Upper lobe of right lung (tissue), 1 donor: ENCODE measurements around the gene ALDOC. TPM values are rescaled to one million over a fixed set of nuclear protein-coding genes. Genes with fewer than 3 reads are reported as not detected.

ENCODE experiments used
- ATAC-seq: fragments of 200-7000 bp; cut with Tn5 transposase; one replicate; pipeline ENCODE4 v1.9.1; 2020; ENCODE audit warnings: mild to moderate bottlenecking, moderate library complexity
- DNase-seq: peaks from one replicate; pipeline ENCODE4 v3.0.0-alpha.2; 2020
- H3K27ac ChIP-seq: fragments of 200-600 bp; one replicate; pipeline ENCODE4 v1.8.0; 2022
- H3K27me3 ChIP-seq: fragments of 200-600 bp; one replicate; pipeline ENCODE4 v1.8.0; 2022; ENCODE audit warnings: mild to moderate bottlenecking
- H3K36me3 ChIP-seq: fragments of 200-600 bp; one replicate; pipeline ENCODE4 v1.8.0; 2022
- H3K4me1 ChIP-seq: fragments of 200-600 bp; one replicate; pipeline ENCODE4 v1.8.0; 2022
- H3K4me3 ChIP-seq: fragments of 200-600 bp; one replicate; pipeline ENCODE4 v1.8.0; 2022; ENCODE audit warnings: mild to moderate bottlenecking
- H3K9me3 ChIP-seq: fragments of 200-600 bp; one replicate; pipeline ENCODE4 v1.8.0; 2022
- CTCF ChIP-seq: fragments of 200-600 bp; IDR thresholded peaks from one replicate; pipeline ENCODE4 v1.8.0; 2022; ENCODE audit warnings: antibody characterized with exemption
- intact Hi-C: fragments of 100-400 bp; cut with DNase I; formaldehyde crosslinking; loops from one replicate; pipeline ENCODE4 v1.11.0; 2022
- total RNA-seq: library from RNA; stranded (reverse); fragmentation: NEBNext Ultra II Directional; extraction: Animal tissue kit (Norgen Biotek cat#: 25700); gene quantifications from one replicate; pipeline ENCODE4 v1.2.1, GENCODE V29; 2021
- donor health status: DM: no; HTN: yes; CAD: no; lungs with severe emphysema.

Gene ALDOC
- total RNA-seq, 1 donor from 2014 or later, result 10.5 TPM

- TF ChIP-seq CTCF, result no peak
- H3K27ac ChIP-seq, result no peak overlapping the region
- H3K4me3 ChIP-seq, result no peak overlapping the region
- no peaks in the 10 kb centered on the region for H3K9me3 ChIP-seq
- intact Hi-C loops, result no loop called here
- ATAC-seq (no peak), DNase-seq (no peak)
- no peaks in the 10 kb centered on the region for H3K27me3 ChIP-seq
- H3K36me3 ChIP-seq, result no peaks in the 10 kb centered on the region
- H3K4me1 ChIP-seq, result no peaks in the 10 kb centered on the region
Observed at GRCh38 chr17:28523186-28523585, 53.5 kb downstream of the ALDOC start.

Other genes starting within 250 kb of the ALDOC start
- 33.3 TPM for gene IFT20, start 241.4 kb downstream of the ALDOC start, total RNA-seq
- gene TNFAIP1, start 241.1 kb downstream of the ALDOC start, total RNA-seq, result 82.7 TPM
- gene POLDIP2, start 219.4 kb downstream of the ALDOC start, total RNA-seq, result 55.3 TPM
- gene SEBOX, start 211.7 kb downstream of the ALDOC start, total RNA-seq, result not detected
- gene VTN, start 206.6 kb downstream of the ALDOC start, total RNA-seq, result 1.3 TPM
- gene SARM1, start 205.2 kb downstream of the ALDOC start, total RNA-seq, result 14.4 TPM
- gene SLC46A1, start 170.7 kb downstream of the ALDOC start, total RNA-seq, result 17.0 TPM
- gene SLC13A2, start 103.3 kb downstream of the ALDOC start, total RNA-seq, result 0.87 TPM
- gene FOXN1, start 70.5 kb downstream of the ALDOC start, total RNA-seq, result 0.35 TPM
- 22.7 TPM for gene UNC119, start 24.3 kb downstream of the ALDOC start, total RNA-seq
- gene PIGS, start 5.4 kb downstream of the ALDOC start, total RNA-seq, result 43.0 TPM
- gene SPAG5, start 22.1 kb upstream of the ALDOC start, total RNA-seq, result 3.2 TPM
- 12.3 TPM for gene RSKR, start 37.3 kb upstream of the ALDOC start, total RNA-seq
- gene BLTP2, start 68.3 kb upstream of the ALDOC start, total RNA-seq, result 145 TPM
- gene SDF2, start 85.0 kb upstream of the ALDOC start, total RNA-seq, result 52.8 TPM
- 62.4 TPM for gene SUPT6H, start 85.3 kb upstream of the ALDOC start, total RNA-seq
- 3.3 TPM for gene PROCA1, start 135.0 kb upstream of the ALDOC start, total RNA-seq
- 63.5 TPM for gene RAB34, start 141.0 kb upstream of the ALDOC start, total RNA-seq
- 1,221 TPM for gene RPL23A, start 143.1 kb upstream of the ALDOC start, total RNA-seq
- gene TLCD1, start 149.3 kb upstream of the ALDOC start, total RNA-seq, result 16.2 TPM
- gene NEK8, start 151.9 kb upstream of the ALDOC start, total RNA-seq, result 8.4 TPM
- gene TRAF4, start 167.1 kb upstream of the ALDOC start, total RNA-seq, result 65.9 TPM